CD4-positive, alpha-beta T cell treated with Interleukin-17A for 4 hours (primary cell): ENCODE results near the gene CLDN7.

Experiments used
- DNase-seq: peaks from one replicate; pipeline ENCODE4 v3.0.0-alpha.2; 2020; ENCODE audit warnings: mixed read lengths

CLDN7 gene

GRCh38 chr17:7262192-7262934 is at the start of gene CLDN7:
Gene CLDN7, minus strand, starts transcription at chr17:7262478. Its CDS starts 435 bp downstream, at chr17:7262043.
- peak; percentile 19 for DNase-seq

GRCh38 chr17:7311110-7311705 is 48.9 kb upstream of the CLDN7 start:
- no peak for DNase-seq

- DNase-seq = no peak
Observed at GRCh38 chr17:7309628-7310027, 47.4 kb upstream of the CLDN7 start.

- peak; percentile 88 for DNase-seq
Observed at GRCh38 chr17:7308625-7309433, 46.6 kb upstream of the CLDN7 start.

GRCh38 chr17:7307686-7308624 is 45.7 kb upstream of the CLDN7 start:
- peak; percentile 53 for DNase-seq

GRCh38 chr17:7306911-7307685 is 44.8 kb upstream of the CLDN7 start, which contains the start of gene EIF5A:
Gene EIF5A, plus strand, starts transcription at chr17:7307628. Its CDS starts 2,008 bp downstream, at chr17:7309636.
- peak; percentile 100 for DNase-seq

GRCh38 chr17:7304179-7304578 is 41.9 kb upstream of the CLDN7 start:
- DNase-seq = no peak

- DNase-seq = peak; percentile 79
Observed at GRCh38 chr17:7296189-7296861, 34.0 kb upstream of the CLDN7 start.

GRCh38 chr17:7295230-7296180 is 33.2 kb upstream of the CLDN7 start:
- DNase-seq = no peak

GRCh38 chr17:7294614-7295153 is 32.4 kb upstream of the CLDN7 start, which contains the start of gene YBX2:
Gene YBX2, minus strand, starts transcription at chr17:7294639. Its CDS starts 139 bp downstream, at chr17:7294500.
- DNase-seq = peak; percentile 82

- peak; percentile 48 for DNase-seq
Observed at GRCh38 chr17:7293816-7294613, 31.7 kb upstream of the CLDN7 start.

- DNase-seq = no peak
Observed at GRCh38 chr17:7293159-7293558, 30.9 kb upstream of the CLDN7 start.

- no peak for DNase-seq
Observed at GRCh38 chr17:7292729-7293128, 30.5 kb upstream of the CLDN7 start.

- no peak for DNase-seq
Observed at GRCh38 chr17:7292194-7292593, 29.9 kb upstream of the CLDN7 start.

GRCh38 chr17:7290685-7291084 is 28.4 kb upstream of the CLDN7 start:
- DNase-seq = no peak

- no peak for DNase-seq
Observed at GRCh38 chr17:7290166-7290565, 27.9 kb upstream of the CLDN7 start.

GRCh38 chr17:7289256-7290032 is 27.2 kb upstream of the CLDN7 start:
- DNase-seq = no peak

GRCh38 chr17:7285679-7286078 is 23.4 kb upstream of the CLDN7 start:
- DNase-seq = no peak
